ENCODE data around the gene BDKRB2. TPM values are rescaled to one million over a fixed set of nuclear protein-coding genes. Genes with fewer than 3 reads are reported as not detected.

Gene BDKRB2
- total and polyA plus RNA-seq, 2 experiments from 2014 or later, result 12.4 to 14.4 TPM

DNA sequence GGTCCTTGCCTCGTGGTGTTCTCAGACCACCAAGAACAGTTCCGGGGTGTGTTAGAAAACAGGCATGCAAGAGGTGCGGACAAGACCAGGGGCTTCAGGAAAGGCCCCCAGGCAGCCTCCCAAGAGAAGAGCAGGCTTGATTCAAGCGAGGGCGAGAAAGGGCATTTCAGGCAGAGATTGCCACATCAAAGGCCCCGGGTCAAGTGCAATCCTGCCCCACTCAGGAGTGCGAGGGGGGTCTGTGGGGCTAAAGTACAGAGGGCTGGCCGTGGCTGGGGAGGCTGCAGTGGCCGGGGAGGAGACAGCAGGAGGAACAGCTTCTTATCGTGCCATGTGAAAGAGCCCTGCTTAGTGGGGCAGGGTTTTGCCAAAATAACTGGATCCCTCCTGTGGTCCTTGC is 2.7 kb upstream of the BDKRB2 start:
- peaks cover 35% of the 10 kb centered on the region for H3K79me2 ChIP-seq (ENCODE audit: insufficient read depth)
- H3K9ac ChIP-seq, result no peak overlapping the region
- no peaks in the 10 kb centered on the region for H3F3A ChIP-seq (ENCODE audit: insufficient read depth)
- in situ Hi-C loops (cut with MboI), result no loop called here
- H3K4me1 ChIP-seq (ENCODE audit: insufficient read depth), result peaks cover 23% of the 10 kb centered on the region; the same call in 1 of the 2 replicates
- TF ChIP-seq EZH2 (IDR thresholded peaks at IDR 0.05; ENCODE audit: insufficient read depth, poor library complexity, severe bottlenecking) (no peak), EZH2phosphoT487 (IDR thresholded peaks at IDR 0.05; ENCODE audit: insufficient read depth, low read depth) (no peak)
- H3K27ac ChIP-seq, result no peak overlapping the region
- H3K9me3 ChIP-seq (ENCODE audit: low read depth), result no peaks in the 10 kb centered on the region
- WGBS, 2 experiments (ENCODE audit: low coverage in 1 of 2, low lambda C conversion rate in 2 of 2, missing lambda C conversion rate in 2 of 2), result 74 to 78% methylated on average over 10 of the region's 10 CpGs
- H3K4me3 ChIP-seq, result no peak overlapping the region
- no peak overlapping the region for H3K4me2 ChIP-seq (ENCODE audit: unreplicated experiment)
- H2AFZ ChIP-seq, result no peak overlapping the region
- H4K20me1 ChIP-seq (ENCODE audit: insufficient read depth), result no peaks in the 10 kb centered on the region
- H3K9me2 ChIP-seq (ENCODE audit: insufficient read depth), result no peaks in the 10 kb centered on the region
- H3K27me3 ChIP-seq (replicated peaks; ENCODE audit: insufficient read depth), result no peaks in the 10 kb centered on the region
- no peaks in the 10 kb centered on the region for H3K36me3 ChIP-seq (ENCODE audit: low read depth)
- no peak for DNase-seq

DNA sequence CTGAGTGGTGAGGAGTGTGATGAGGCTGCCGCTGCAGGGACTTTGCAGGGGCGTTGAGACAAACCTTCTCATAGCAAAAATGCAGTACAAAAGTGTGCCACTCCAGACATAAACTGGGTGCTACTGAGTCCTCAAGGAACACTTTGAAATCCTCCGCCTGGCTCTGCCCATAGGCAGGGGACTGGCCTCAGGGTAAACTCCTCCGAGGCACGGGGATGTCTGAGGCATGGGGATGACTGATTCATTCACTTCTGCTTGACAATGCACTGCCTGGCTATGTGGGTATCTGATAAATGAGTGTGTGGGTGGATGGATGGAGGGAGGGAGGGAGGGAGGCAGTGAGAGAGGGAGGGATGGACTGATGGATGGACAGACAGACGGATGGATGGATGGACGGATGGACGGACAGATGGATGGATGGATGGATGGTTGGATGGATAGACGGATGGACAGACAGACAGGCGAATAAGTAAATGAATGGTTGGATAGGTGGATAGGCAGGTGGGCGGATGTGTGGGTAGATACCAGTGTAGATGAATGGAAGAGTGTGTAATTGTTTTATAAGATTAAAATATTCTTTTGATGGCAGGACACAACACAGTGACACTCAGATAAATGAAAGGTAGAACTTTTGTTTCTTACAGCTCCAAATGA is 2.1 kb upstream of the BDKRB2 start:
- 74 to 79% methylated on average over 8 to 11 of the region's 11 CpGs for WGBS, 2 experiments (ENCODE audit: low coverage in 1 of 2, low lambda C conversion rate in 2 of 2, missing lambda C conversion rate in 2 of 2)
- Histone ChIP-seq H3K9me2 (ENCODE audit: insufficient read depth) (no peaks in the 10 kb centered on the region), H2AFZ (no peak overlapping the region), H3K4me2 (ENCODE audit: unreplicated experiment) (no peak overlapping the region), H4K20me1 (ENCODE audit: insufficient read depth) (no peaks in the 10 kb centered on the region), H3K9ac (no peak overlapping the region), H3K36me3 (ENCODE audit: low read depth) (no peaks in the 10 kb centered on the region), H3K79me2 (ENCODE audit: insufficient read depth) (peaks cover 41% of the 10 kb centered on the region), H3K27ac (no peak overlapping the region), H3K4me3 (no peak overlapping the region), H3K4me1 (ENCODE audit: insufficient read depth) (peaks cover 27% of the 10 kb centered on the region; the same call in 1 of the 2 replicates), H3F3A (ENCODE audit: insufficient read depth) (no peaks in the 10 kb centered on the region), H3K27me3 (replicated peaks; ENCODE audit: insufficient read depth) (no peaks in the 10 kb centered on the region), H3K9me3 (ENCODE audit: low read depth) (no peaks in the 10 kb centered on the region)
- no peak for TF ChIP-seq EZH2 (IDR thresholded peaks at IDR 0.05; ENCODE audit: insufficient read depth, poor library complexity, severe bottlenecking)
- no peak for TF ChIP-seq EZH2phosphoT487 (IDR thresholded peaks at IDR 0.05; ENCODE audit: insufficient read depth, low read depth)
- in situ Hi-C loops (cut with MboI), result no loop called here
- DNase-seq, result no peak

DNA sequence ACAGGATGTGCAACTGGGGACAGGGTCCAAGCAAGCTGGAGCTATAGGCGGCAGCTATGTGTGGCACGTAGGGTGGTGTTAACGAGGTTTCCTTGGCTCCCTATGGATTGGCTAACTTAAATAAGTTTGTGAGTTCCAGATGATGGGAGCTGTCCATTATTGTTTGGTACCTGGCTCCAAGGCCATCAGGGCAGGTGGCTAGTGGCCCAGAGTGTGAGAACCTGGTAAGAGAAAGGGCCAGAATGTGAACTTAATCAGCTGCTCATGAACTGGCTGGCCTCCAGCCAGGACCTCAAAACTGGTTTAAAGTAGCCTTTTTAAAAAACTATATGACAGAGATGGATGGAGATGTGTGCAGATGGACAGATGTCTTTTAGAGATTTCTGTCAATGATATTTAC is 1.5 kb upstream of the BDKRB2 start:
- peaks cover 47% of the 10 kb centered on the region for H3K79me2 ChIP-seq (ENCODE audit: insufficient read depth)
- no peak overlapping the region for H3K4me2 ChIP-seq (ENCODE audit: unreplicated experiment)
- peaks cover 27% of the 10 kb centered on the region; the same call in 1 of the 2 replicates for H3K4me1 ChIP-seq (ENCODE audit: insufficient read depth)
- no peak for DNase-seq
- WGBS, 2 experiments (ENCODE audit: low coverage in 1 of 2, low lambda C conversion rate in 2 of 2, missing lambda C conversion rate in 2 of 2), result 95 to 98% methylated on average over 3 of the region's 3 CpGs
- no peaks in the 10 kb centered on the region for H4K20me1 ChIP-seq (ENCODE audit: insufficient read depth)
- no peaks in the 10 kb centered on the region for H3K36me3 ChIP-seq (ENCODE audit: low read depth)
- H3K27me3 ChIP-seq (replicated peaks; ENCODE audit: insufficient read depth), result no peaks in the 10 kb centered on the region
- no peaks in the 10 kb centered on the region for H3F3A ChIP-seq (ENCODE audit: insufficient read depth)
- no peaks in the 10 kb centered on the region for H3K9me3 ChIP-seq (ENCODE audit: low read depth)
- H3K4me3 ChIP-seq, result no peak overlapping the region
- no peak overlapping the region for H3K27ac ChIP-seq
- H3K9me2 ChIP-seq (ENCODE audit: insufficient read depth), result no peaks in the 10 kb centered on the region
- in situ Hi-C loops (cut with MboI), result no loop called here
- H2AFZ ChIP-seq, result no peak overlapping the region
- no peak for TF ChIP-seq EZH2phosphoT487 (IDR thresholded peaks at IDR 0.05; ENCODE audit: insufficient read depth, low read depth)
- TF ChIP-seq EZH2 (IDR thresholded peaks at IDR 0.05; ENCODE audit: insufficient read depth, poor library complexity, severe bottlenecking), result no peak
- no peak overlapping the region for H3K9ac ChIP-seq

DNA sequence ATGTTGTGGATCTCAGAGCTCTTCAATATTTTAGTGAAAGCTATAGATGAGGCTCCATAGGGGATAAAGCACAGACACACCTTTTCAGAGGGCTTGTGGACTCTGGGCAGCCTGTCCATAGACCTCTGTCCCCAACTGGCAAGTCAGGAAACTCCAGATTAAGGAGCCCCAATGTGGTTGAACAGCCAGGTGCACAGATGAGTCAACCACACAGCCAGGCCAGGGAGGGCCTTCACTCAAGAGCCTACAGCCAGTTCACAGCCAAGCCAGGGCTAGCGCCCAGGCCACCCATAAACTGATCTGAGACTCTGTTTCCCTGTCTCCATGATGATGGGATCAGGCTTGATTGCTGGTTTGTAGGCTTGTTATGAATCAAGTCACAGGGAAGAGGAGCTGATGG is 1.0 kb upstream of the BDKRB2 start:
- H3K4me3 ChIP-seq, result no peak overlapping the region
- no peaks in the 10 kb centered on the region for H3K9me3 ChIP-seq (ENCODE audit: low read depth)
- H2AFZ ChIP-seq, result no peak overlapping the region
- WGBS, 2 experiments (ENCODE audit: low coverage in 1 of 2, low lambda C conversion rate in 2 of 2, missing lambda C conversion rate in 2 of 2), result 67 to 95% methylated on average over 1 of the region's 1 CpG
- H3K4me1 ChIP-seq (ENCODE audit: insufficient read depth), result peaks cover 27% of the 10 kb centered on the region; the same call in 1 of the 2 replicates
- H3K36me3 ChIP-seq (ENCODE audit: low read depth), result no peaks in the 10 kb centered on the region
- H3K79me2 ChIP-seq (ENCODE audit: insufficient read depth), result peaks cover 52% of the 10 kb centered on the region
- TF ChIP-seq EZH2 (IDR thresholded peaks at IDR 0.05; ENCODE audit: insufficient read depth, poor library complexity, severe bottlenecking) (no peak), EZH2phosphoT487 (IDR thresholded peaks at IDR 0.05; ENCODE audit: insufficient read depth, low read depth) (no peak)
- no peaks in the 10 kb centered on the region for H4K20me1 ChIP-seq (ENCODE audit: insufficient read depth)
- H3K9me2 ChIP-seq (ENCODE audit: insufficient read depth), result no peaks in the 10 kb centered on the region
- in situ Hi-C loops (cut with MboI), result no loop called here
- no peak overlapping the region for H3K4me2 ChIP-seq (ENCODE audit: unreplicated experiment)
- DNase-seq, result no peak
- H3K9ac ChIP-seq, result no peak overlapping the region
- H3K27ac ChIP-seq, result no peak overlapping the region
- H3K27me3 ChIP-seq (replicated peaks; ENCODE audit: insufficient read depth), result no peaks in the 10 kb centered on the region
- H3F3A ChIP-seq (ENCODE audit: insufficient read depth), result no peaks in the 10 kb centered on the region

Measured in GM23248 (cell line).